PC-3 (cell line): ENCODE measurements around the gene CALHM1.

ENCODE experiments used
- EZH2phosphoT487 ChIP-seq: fragments of 300-600 bp; sonication (generic); IDR thresholded peaks from 2 replicates; pipeline ENCODE4 v1.6.1; 2018; ENCODE audit warnings: mild to moderate bottlenecking, antibody characterized with exemption, low read length, borderline replicate concordance
- TF ChIP-seq, protein P1 (sequence below): fragments of 300-600 bp; sonication (generic); conservative IDR thresholded peaks from 2 replicates; pipeline ENCODE4 v1.5.1; 2017; ENCODE audit warnings: antibody characterized with exemption, low read depth, mild to moderate bottlenecking, low read length

DNA sequence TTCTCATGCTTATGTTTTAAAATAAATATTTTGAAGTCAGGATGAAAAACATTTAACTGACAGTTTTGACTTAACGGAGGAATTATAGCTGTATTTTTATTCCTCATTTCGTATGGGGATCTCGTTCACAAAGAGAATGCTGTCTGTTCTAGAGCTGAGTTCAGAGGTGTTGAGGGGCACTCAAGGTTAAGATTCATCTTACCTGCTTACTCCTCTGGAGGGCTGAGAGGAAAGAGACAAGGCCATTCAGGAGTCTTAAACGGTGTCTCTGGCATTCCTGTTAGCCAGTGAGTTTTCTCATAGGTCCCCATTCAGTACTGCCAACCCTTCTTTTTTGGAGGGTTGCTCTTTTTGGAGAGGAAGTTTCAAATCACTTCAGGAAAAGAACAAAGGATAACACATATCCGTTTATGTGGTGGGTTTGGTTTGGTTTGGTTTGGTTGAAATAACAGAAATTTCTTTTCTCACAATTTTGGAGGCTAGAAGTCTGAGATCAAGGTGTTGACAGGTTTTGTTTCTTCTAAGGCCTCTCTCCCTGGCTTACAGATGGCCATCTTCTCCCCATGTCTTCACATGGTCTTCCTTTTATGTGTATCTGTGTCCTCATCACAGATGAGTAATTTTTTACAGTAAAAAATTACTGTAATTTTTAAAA lies 29.6 kb downstream of the CALHM1 start:
- no peak for TF ChIP-seq EZH2phosphoT487
- TF ChIP-seq, protein P1, sequence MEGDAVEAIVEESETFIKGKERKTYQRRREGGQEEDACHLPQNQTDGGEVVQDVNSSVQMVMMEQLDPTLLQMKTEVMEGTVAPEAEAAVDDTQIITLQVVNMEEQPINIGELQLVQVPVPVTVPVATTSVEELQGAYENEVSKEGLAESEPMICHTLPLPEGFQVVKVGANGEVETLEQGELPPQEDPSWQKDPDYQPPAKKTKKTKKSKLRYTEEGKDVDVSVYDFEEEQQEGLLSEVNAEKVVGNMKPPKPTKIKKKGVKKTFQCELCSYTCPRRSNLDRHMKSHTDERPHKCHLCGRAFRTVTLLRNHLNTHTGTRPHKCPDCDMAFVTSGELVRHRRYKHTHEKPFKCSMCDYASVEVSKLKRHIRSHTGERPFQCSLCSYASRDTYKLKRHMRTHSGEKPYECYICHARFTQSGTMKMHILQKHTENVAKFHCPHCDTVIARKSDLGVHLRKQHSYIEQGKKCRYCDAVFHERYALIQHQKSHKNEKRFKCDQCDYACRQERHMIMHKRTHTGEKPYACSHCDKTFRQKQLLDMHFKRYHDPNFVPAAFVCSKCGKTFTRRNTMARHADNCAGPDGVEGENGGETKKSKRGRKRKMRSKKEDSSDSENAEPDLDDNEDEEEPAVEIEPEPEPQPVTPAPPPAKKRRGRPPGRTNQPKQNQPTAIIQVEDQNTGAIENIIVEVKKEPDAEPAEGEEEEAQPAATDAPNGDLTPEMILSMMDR: no peak
